Effector CD8-positive, alpha-beta T cell (primary cell): Measurements from ENCODE around the gene PYY.
A peak's percentile ranks its signal among the peaks of the same experiment; 100 is the strongest.

Source experiments
- DNase-seq: peaks from one replicate; lab custom pipeline; 2025; lab: John Stamatoyannopoulos, UW

PYY gene

DNA sequence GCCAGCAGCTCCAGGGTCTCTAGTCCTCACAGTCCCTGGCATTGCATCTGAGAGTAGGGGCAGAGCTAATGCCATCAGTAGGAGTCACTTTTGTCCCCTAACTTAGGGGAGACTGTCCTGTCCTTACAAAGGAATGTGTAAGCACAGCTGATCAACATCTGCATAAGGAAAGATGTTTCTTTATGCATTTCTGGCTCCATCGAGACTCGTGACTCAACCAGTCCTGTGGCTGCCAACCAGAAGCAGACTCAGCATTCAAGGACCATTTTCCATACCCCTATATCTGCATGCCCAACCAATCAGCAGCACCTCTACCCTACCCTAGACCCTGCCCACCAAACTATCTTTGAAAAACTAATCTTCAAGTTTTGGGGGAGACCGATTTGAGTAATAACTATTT is 38.2 kb downstream of the PYY start:
- DNase-seq: no peak

- no peak for DNase-seq
Observed at GRCh38 chr17:43914451-43914850, 39.3 kb downstream of the PYY start.

DNA sequence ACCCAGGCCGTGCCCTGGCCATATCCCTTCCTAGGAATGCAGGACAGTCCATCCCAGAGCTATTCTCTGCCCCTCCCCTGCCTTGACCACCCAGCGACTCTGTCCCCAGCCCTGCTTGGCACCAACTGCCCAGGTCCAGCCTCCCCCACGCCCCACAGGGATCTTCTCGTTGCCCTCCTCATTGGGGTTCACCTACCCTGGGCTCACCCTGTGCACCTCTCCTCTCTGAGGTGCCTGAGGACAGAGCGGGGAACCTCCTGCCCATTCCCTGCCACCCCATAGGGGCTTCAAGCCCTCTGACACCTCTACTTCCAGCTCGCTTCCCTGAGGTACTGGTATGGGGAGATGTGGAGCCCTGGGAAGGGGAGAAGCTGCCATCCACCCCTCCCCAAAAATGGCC is 40.2 kb downstream of the PYY start:
- DNase-seq: no peak

GRCh38 chr17:43912635-43913304 is 41.0 kb downstream of the PYY start:
- DNase-seq: no peak

- DNase-seq: no peak
Observed at GRCh38 chr17:43911904-43912303, 41.8 kb downstream of the PYY start.

- no peak for DNase-seq
Observed at GRCh38 chr17:43909537-43910231, 44.1 kb downstream of the PYY start.

- DNase-seq: peak; percentile 19
Observed at GRCh38 chr17:43907998-43908721, 45.6 kb downstream of the PYY start.

DNA sequence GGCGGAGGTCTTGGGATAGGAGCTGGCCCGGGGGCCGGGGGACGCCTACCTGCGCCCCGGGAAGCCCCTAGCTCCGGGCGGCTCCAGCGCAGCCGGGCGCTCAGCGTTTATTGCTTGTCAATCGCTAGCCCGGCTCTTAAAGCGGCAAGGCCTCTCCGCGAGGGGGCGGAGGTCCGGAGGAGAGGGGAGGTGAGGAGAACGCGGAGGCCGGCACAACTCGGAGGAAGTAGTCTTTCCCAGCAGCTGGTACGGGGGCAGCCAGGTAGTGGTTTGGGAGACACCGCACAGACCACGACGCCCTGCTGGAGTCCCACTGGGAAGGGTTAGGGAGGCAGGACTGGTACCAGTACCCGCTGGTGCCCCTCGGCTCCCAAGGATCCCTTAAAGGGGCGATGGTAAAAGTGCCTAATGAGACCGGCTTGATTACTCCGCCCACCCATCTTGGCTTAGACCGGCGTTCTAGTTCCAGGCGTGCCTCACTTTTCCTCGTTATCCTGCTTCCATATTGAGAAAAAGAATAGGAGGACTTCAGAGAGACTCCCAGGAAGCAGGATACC is 46.2 kb downstream of the PYY start, which contains the start of gene MPP2:
Gene MPP2 (minus strand): TSS at position 112 of the 557 bp plus-strand sequence. CDS start 3,076 bp downstream, outside the sequence.
- peak; percentile 44 for DNase-seq

DNA sequence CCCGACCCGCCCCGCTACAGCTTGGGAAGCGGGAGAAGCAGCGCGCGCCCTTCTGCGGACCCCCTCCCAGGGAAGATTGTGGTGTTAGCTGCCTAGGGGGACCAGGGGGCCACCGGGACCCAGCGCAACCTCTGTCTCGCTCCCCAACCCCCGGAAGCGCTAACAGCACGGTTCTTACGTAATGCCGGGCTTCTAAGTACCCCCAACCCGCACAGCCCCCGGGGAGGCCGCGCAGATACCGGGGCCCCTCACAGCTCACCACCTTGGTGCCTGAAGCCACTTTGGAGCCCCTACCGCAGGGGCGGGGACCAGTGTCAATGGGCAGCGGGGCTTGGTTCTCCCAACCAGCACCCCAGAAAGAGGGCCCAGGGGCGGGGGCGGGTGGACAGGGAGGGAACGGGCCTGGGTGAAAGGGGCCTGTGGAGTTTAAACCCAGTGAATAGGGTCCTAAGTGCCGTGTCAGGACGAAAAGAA is 46.8 kb downstream of the PYY start:
- peak; percentile 22 for DNase-seq

- peak; percentile 15 for DNase-seq
Observed at GRCh38 chr17:43905985-43906852, 47.5 kb downstream of the PYY start.

DNA sequence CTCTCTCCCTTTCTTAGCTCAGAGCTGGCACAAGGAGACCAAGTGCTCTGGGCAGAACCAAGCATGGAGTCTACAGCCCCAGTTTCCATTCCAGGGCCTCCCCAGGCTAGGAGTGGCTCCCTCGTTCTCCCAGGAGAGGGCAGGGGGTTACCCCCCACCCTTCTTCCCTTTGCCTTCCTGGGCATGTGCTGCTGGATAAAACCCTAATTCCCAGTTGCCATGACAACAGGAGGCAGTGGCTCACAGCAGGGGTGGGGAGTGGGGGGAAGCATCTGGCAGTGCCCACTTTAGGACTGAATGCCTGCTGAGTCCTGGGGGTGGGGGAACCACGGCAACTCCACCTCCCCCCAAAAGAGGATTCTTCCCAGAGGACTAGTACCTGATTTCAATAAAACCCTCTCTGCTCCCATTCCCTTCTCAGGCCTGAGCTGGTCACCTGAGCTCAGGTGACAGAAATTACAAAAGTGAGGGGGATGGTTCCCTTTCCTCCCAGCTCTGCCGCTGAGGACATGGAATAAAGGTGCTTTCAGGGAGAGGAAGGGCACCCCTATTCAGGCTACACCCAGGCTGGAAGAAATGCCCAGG is 48.2 kb downstream of the PYY start:
- DNase-seq: no peak
